Measurements from ENCODE around the gene FAM240B. TPM values are rescaled to one million over a fixed set of nuclear protein-coding genes. Genes with fewer than 3 reads are reported as not detected.

The FAM240B gene
- total RNA-seq, 1 donor from 2014 or later: not detected

GRCh38 chr9:38659538-38659937 lies 60.4 kb downstream of the FAM240B start:
- Histone ChIP-seq H3K27me3 (ENCODE audit: low read depth) (no peaks in the 10 kb centered on the region), H3K4me1 (no peaks in the 10 kb centered on the region), H3K36me3 (no peaks in the 10 kb centered on the region), H3K27ac (no peak overlapping the region), H3K4me3 (no peak overlapping the region), H3K9me3 (no peaks in the 10 kb centered on the region)
- DNase-seq (no peak), ATAC-seq (no peak)
- TF ChIP-seq CTCF (IDR thresholded peaks at IDR 0.05): no peak
- intact Hi-C loops (cut with DNase I): no loop called here

GRCh38 chr9:38656896-38657295 lies 63.0 kb downstream of the FAM240B start:
- no peak for TF ChIP-seq CTCF (IDR thresholded peaks at IDR 0.05)
- DNase-seq (no peak), ATAC-seq (no peak)
- H3K36me3 ChIP-seq: no peaks in the 10 kb centered on the region
- no peak overlapping the region for H3K4me3 ChIP-seq
- no peaks in the 10 kb centered on the region for H3K9me3 ChIP-seq
- no peaks in the 10 kb centered on the region for H3K4me1 ChIP-seq
- H3K27ac ChIP-seq: no peak overlapping the region
- intact Hi-C loops (cut with DNase I): no loop called here
- no peaks in the 10 kb centered on the region for H3K27me3 ChIP-seq (ENCODE audit: low read depth)

- intact Hi-C loops (cut with DNase I): no loop called here
- ATAC-seq: no peak
These were observed 67.4 kb downstream of the FAM240B start for GRCh38 chr9:38652486-38652885.

GRCh38 chr9:38652044-38652443 lies 67.9 kb downstream of the FAM240B start:
- no peak for ATAC-seq
- H3K27ac ChIP-seq: no peak overlapping the region
- H3K4me3 ChIP-seq: no peak overlapping the region
- H3K27me3 ChIP-seq (ENCODE audit: low read depth): no peaks in the 10 kb centered on the region
- DNase-seq: no peak
- H3K36me3 ChIP-seq: no peaks in the 10 kb centered on the region
- no peak for TF ChIP-seq CTCF (IDR thresholded peaks at IDR 0.05)
- no peaks in the 10 kb centered on the region for H3K9me3 ChIP-seq
- no peaks in the 10 kb centered on the region for H3K4me1 ChIP-seq
- intact Hi-C loops (cut with DNase I): no loop called here

More at GRCh38 chr9:38652486-38652885, 67.4 kb downstream of the FAM240B start:
- DNase-seq: no peak
- Histone ChIP-seq H3K4me1 (no peaks in the 10 kb centered on the region), H3K4me3 (no peak overlapping the region), H3K27me3 (ENCODE audit: low read depth) (no peaks in the 10 kb centered on the region), H3K9me3 (no peaks in the 10 kb centered on the region), H3K36me3 (no peaks in the 10 kb centered on the region), H3K27ac (no peak overlapping the region)
- TF ChIP-seq CTCF (IDR thresholded peaks at IDR 0.05): no peak

- no peaks in the 10 kb centered on the region for H3K27me3 ChIP-seq (ENCODE audit: low read depth)
- H3K9me3 ChIP-seq: no peaks in the 10 kb centered on the region
- DNase-seq (no peak), ATAC-seq (no peak)
- H3K36me3 ChIP-seq: no peaks in the 10 kb centered on the region
- intact Hi-C loops (cut with DNase I): no loop called here
- H3K4me3 ChIP-seq: no peak overlapping the region
- H3K4me1 ChIP-seq: no peaks in the 10 kb centered on the region
- no peak overlapping the region for H3K27ac ChIP-seq
- no peak for TF ChIP-seq CTCF (IDR thresholded peaks at IDR 0.05)
These were observed 68.4 kb downstream of the FAM240B start for GRCh38 chr9:38651400-38652042.

Measured in lower lobe of right lung (tissue), 2 donors.